HG03064 (cell line): ENCODE measurements around the gene PIGQ.
"Not testable (repeated sequence)": the region's sequence is repeated elsewhere in the genome, so short reads cannot be mapped to it uniquely, and the experiment has no call there.

ENCODE experiments used
- ATAC-seq: cut with Tn5 transposase; IDR thresholded peaks from one replicate; pipeline ENCODE4 v1.9.1; 2021; ENCODE audit warnings: low read depth; ENCODE audit not compliant: unreplicated experiment

PIGQ gene

GRCh38 chr16:597655-598054 is 27.9 kb downstream of the PIGQ start:
- not testable (repeated sequence) for ATAC-seq

GRCh38 chr16:598823-599739 is 29.3 kb downstream of the PIGQ start:
- no peak for ATAC-seq

- no peak for ATAC-seq
These were observed 31.0 kb downstream of the PIGQ start for GRCh38 chr16:600781-601180.

- no peak for ATAC-seq
These were observed 34.2 kb downstream of the PIGQ start for GRCh38 chr16:603933-604332.

- no peak for ATAC-seq
These were observed 37.0 kb downstream of the PIGQ start for GRCh38 chr16:606656-607307.

GRCh38 chr16:608019-608418 is 38.3 kb downstream of the PIGQ start:
- no peak for ATAC-seq

GRCh38 chr16:609316-609715 is 39.5 kb downstream of the PIGQ start:
- no peak for ATAC-seq

GRCh38 chr16:609984-610383 is 40.2 kb downstream of the PIGQ start:
- no peak for ATAC-seq

GRCh38 chr16:610513-611381 is 41.0 kb downstream of the PIGQ start:
- no peak for ATAC-seq

- ATAC-seq = no peak
These were observed 45.4 kb downstream of the PIGQ start for GRCh38 chr16:615122-615521.

GRCh38 chr16:616733-617586 is 47.2 kb downstream of the PIGQ start:
- ATAC-seq = no peak

GRCh38 chr16:617855-618254 is 48.1 kb downstream of the PIGQ start:
- ATAC-seq = no peak

GRCh38 chr16:619476-620100 is 49.8 kb downstream of the PIGQ start:
- ATAC-seq = no peak

- ATAC-seq = no peak
These were observed 51.1 kb downstream of the PIGQ start for GRCh38 chr16:620700-621525.

GRCh38 chr16:621526-622105 is 51.8 kb downstream of the PIGQ start:
- no peak for ATAC-seq

- ATAC-seq = no peak
These were observed 53.1 kb downstream of the PIGQ start for GRCh38 chr16:622920-623280.

- no peak for ATAC-seq
These were observed 54.8 kb downstream of the PIGQ start for GRCh38 chr16:624526-625070.
